Activated T-cell treated with anti-CD3 and anti-CD28 coated beads, Interleukin-2, amount 50 U/mL, for 48 hours (primary cell): ENCODE results near the gene SCARF2.
"Not testable (repeated sequence)": the region's sequence is repeated elsewhere in the genome, so short reads cannot be mapped to it uniquely, and the experiment has no call there.

Experiments used
- DNase-seq, 2 experiments: peaks; one replicate each; pipeline ENCODE4 v3.0.0-alpha.2; 2020

Gene SCARF2, protein sequence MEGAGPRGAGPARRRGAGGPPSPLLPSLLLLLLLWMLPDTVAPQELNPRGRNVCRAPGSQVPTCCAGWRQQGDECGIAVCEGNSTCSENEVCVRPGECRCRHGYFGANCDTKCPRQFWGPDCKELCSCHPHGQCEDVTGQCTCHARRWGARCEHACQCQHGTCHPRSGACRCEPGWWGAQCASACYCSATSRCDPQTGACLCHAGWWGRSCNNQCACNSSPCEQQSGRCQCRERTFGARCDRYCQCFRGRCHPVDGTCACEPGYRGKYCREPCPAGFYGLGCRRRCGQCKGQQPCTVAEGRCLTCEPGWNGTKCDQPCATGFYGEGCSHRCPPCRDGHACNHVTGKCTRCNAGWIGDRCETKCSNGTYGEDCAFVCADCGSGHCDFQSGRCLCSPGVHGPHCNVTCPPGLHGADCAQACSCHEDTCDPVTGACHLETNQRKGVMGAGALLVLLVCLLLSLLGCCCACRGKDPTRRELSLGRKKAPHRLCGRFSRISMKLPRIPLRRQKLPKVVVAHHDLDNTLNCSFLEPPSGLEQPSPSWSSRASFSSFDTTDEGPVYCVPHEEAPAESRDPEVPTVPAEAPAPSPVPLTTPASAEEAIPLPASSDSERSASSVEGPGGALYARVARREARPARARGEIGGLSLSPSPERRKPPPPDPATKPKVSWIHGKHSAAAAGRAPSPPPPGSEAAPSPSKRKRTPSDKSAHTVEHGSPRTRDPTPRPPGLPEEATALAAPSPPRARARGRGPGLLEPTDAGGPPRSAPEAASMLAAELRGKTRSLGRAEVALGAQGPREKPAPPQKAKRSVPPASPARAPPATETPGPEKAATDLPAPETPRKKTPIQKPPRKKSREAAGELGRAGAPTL

DNA sequence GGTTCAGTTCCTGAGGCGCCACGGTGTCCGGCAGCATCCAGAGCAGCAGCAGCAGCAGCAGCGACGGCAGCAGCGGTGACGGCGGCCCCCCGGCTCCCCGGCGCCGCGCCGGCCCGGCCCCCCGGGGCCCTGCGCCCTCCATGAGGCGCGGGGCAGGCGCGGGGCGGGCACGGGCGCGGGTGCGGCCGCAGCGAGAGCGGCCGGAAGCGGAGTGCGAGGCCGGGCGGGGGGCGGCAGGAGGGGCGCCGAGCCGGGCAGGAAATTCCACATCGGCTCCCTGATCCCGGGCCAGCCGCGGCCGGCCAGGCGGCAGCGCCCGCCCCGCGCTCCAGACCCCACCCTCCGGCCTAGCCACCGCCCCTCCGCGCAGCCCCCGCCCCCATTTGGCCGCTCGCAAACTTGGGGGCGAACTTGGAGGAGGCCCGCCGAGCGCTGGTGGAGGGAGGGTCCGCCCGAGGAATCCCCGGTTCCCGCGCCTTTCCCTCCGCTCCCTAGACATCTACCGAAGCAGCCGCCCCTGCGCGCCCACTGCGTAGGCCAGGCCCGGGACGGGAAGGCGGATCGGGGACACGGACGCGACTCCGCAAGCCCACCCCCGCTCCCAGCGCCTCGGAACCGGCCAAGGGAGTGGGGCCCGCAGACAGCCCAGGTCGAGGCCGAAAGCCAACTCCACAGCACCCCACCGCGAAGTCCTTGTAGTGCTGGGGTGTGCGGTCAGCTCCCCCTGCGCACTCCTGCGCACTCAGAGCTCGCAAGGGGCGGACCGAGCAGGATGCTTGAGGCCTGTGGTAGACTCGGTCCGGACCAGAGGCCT, at the start of gene SCARF2:
Gene SCARF2, minus strand, starts transcription at position 213 of the 814 bp plus-strand sequence. Its CDS starts 71 bp downstream, at position 142.
- DNase-seq = no peak

DNA sequence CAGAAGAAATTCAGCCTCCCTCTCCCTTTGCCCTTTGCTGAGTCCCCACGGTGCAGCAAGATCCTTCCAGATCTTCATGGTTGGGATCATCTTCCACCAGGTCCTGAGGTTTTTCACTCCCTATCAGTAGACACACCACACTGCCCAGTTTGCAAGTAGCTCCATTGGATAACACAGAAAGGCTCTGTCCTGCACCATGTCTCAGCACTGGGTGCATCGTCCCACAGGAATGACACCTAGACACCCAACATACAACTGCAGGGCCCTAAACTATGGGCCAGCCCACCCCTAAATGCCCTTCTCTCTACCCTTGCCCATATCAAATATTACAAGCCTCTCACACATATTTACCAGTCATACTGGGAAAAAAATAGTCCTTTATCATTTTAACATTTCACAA, 48.6 kb upstream of the SCARF2 start:
- no peak for DNase-seq

DNA sequence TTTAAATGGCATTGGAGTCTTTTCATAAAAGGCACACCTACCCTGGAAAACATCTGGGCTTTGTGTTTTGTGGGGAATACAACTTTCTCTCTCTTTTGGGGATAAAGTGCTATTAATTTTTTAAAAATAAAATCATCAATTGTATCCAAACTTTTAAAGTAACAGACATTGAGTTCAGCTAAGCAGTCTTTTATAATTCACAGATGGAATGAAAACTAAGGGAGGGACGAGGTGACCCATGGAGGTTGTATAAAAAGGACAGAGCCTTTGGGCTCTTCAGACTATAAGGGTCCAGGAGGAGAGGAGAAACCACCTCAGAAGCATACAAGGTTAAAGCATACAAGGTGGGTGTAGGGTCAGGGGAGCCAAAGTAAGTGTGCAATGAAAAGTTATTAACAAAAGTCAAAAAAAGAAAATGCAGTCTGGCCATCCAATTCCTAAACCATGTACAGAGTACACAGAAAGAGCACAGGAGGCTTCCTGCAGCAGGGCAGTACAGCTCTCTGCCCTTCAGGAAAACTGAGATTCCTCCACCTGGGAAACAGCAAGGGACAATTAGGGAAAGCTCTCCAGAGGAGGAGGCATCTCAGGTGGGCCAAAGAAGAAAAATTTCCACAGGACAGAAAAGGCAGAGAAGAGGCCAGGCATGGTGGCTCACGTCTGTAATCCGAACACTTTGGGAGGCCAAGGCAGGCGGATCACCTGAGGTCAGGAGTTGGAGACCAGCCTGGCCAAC, 47.5 kb upstream of the SCARF2 start:
- DNase-seq = no peak

- DNase-seq = no peak
Observed at GRCh38 chr22:20483771-20484170, 46.1 kb upstream of the SCARF2 start.

DNA sequence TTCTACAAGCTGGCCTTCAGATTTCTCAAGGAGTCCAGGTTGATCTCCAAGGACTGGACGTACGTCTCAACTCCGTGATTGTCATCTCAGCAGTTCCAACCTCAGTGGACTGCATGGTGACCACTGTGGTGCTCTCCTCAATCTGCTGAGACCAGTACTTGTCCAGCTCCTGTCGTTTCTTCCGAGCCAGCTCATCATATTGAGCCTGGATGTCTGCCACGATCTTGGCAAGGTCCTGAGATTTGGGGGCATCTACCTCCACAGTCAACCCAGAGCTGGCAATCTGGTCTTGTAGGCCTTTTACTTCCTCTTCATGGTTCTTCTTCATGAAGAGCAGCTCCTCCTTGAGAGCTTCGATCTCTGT, 45.5 kb upstream of the SCARF2 start:
- DNase-seq = not testable (repeated sequence)

GRCh38 chr22:20479612-20480196, 42.1 kb upstream of the SCARF2 start:
- no peak for DNase-seq

DNA sequence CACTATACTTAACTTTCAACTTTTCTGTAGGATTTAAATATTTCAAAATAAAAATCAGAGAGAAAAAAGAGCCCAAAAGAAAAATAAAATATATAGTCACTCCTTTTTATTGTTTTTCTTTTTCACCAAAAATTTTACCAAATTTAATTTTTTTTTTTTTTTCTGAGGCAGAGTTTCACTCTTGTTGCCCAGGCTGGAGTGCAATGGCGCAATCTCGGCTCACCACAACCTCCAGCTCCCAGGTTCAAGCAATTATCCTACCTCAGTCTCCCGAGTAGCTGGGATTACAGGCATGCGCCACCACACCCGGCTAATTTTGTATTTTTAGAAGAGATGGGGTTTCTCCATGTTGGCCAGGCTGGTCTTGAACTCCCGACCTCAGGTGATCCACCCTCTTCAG, 40.4 kb upstream of the SCARF2 start:
- not testable (repeated sequence) for DNase-seq

- not testable (repeated sequence) for DNase-seq
Observed at GRCh38 chr22:20475569-20475968, 37.9 kb upstream of the SCARF2 start.

GRCh38 chr22:20475115-20475436, 37.5 kb upstream of the SCARF2 start:
- DNase-seq = no peak

DNA sequence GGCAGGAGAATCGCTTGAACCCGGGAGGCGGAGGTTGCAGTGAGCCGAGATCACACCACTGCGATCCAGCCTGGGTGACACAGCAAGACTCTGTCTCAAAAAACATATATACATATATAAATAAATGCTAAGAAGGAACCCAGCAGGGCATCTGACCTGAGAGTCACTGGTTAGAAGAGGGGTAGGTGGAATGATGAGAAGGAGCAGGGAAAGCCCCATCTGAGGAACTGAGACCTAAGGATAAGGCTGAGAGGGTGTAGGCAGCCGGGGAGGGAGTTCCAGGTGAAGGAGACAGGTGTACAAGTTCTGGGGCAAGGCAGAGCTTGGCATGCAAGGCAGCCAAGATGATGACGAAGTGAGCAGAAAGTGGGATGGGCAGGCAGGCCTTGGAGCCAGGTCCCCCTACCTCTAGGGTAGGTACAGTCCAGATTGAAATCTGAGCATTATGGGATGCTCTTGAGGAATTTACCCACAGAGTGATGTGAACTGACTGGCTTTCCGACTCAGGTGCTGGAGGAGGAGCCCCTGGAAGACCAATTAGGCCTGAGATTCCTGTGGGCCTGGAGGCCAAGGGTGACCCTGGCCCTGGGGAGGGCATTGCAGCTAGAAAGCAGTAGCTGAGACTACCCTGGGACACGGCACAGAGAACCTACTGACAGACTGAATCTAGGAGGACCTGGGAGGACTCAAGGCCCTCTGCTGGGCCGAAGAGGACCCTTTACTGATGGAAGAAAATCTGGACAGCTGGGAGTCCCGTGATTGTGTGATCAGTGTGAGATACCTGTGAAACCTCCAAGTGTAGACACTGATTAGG, 35.2 kb upstream of the SCARF2 start:
- no peak for DNase-seq

GRCh38 chr22:20471126-20471833, 33.7 kb upstream of the SCARF2 start:
- DNase-seq = no peak

- not testable (repeated sequence) for DNase-seq
Observed at GRCh38 chr22:20470525-20470924, 32.9 kb upstream of the SCARF2 start.

DNA sequence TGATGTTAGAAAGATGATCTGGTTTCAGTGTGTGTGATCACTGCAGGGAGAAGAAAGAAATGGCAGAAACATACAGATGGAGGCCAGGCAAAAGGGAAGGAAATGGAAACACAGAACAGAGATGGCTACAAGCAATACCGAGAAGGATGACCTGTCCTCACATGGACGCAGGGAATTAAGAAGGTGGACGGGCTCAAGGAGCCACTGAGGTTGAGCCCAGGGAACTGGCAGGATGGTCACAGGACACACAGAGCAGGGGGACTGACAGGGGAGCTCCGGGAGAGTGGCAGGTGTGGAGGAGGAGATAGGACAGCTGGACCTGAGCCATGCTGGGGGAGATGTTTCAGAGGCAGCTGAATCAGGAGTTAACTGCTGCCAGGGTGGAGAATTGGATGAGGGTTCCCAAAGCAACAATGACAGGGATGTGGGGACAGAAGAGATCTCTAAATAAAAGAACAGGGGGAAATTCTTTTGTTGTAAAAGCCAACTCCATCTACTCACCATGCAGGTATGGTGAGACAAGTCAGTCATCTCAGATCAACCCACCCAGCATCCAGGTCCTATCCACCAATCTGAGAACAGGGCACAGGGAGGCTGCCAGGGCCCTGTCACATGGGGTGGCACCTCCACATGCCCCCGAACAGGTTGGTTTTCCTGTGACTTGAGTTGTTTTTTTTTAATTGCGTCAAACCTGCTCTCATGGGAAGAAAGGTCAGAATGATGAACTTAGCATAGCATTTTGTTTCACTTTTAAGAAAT, 31.7 kb upstream of the SCARF2 start:
- DNase-seq = no peak

GRCh38 chr22:20466659-20467379, 29.2 kb upstream of the SCARF2 start:
- no peak for DNase-seq

GRCh38 chr22:20465759-20466077, 28.1 kb upstream of the SCARF2 start:
- no peak for DNase-seq

DNA sequence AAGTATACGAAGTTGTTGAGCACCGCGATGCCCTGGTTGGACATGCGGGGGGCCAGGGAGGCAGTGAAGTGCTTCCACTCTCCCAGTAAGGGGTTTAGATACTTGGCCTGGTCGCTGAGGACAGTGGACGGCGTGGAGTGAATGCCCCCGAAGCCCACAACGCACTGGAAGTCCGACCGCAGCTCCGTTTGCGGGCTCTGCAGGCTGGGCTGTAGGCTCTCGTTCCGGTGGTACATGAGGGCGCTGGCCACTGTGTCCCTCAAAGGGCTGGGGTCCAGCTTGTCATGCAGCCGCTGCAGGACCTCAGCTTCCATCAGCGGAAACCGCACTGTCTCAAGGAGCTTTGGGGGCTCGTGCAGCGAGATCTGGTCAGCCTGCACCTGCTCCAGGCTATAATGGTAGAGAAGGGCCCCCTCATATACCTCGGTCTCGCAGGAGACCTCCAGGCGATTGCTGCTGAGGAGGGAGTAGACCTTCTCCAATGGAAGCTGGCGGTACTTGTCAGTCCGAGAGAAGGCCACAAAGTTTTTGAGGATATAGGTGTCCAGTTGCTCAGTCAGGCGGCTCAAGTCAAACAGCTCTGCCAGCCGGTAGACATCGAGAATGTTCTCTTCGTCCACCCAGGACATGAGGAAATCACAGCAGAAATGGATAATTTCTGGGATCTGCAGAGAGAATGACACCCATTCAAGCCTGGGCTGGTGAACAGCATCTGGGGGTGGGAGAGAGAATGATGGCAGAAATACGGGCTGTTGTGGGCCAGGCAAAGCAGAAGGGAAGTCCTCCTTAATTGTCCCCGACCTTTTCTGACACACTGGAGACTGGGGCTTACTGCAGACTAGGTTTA, 27.5 kb upstream of the SCARF2 start:
- DNase-seq = no peak

- DNase-seq = peak; percentile 61 to 65
Observed at GRCh38 chr22:20464096-20464614, 26.5 kb upstream of the SCARF2 start.
